K562 treated with DMSO at 1 percent for 4 hours (cell line): ENCODE results near the gene CPSF2. TPM values are rescaled to one million over a fixed set of nuclear protein-coding genes. Genes with fewer than 3 reads are reported as not detected.

Source experiments
- total RNA-seq: library from RNA; unstranded; fragments of 300-600 nt; gene quantifications from 2 replicates; pipeline ENCODE4 v1.2.3, GENCODE V29; 2022; ENCODE audit not compliant: insufficient read depth

Gene CPSF2
- 5.2 and 11.1 TPM in 2 replicates for total RNA-seq

GRCh38 chr14:92121670-92122350, at the start of gene CPSF2, which contains the start of gene NDUFB1:
Gene CPSF2 (plus strand): TSS chr14:92121969. CDS start chr14:92130985, 9,016 bp downstream.
Gene NDUFB1 (minus strand): TSS chr14:92121706. CDS start chr14:92117637, 4,069 bp downstream.

GRCh38 chr14:92106143-92106926, 15.4 kb upstream of the CPSF2 start, which contains the start of gene ATXN3:
Gene ATXN3 (minus strand): TSS chr14:92106582. CDS start chr14:92106552, 30 bp downstream.

Other genes with a start within 250 kb of the CPSF2 start
- not detected in 2 replicates for gene FBLN5, start 174.3 kb upstream of the CPSF2 start, total RNA-seq
- gene TRIP11, start 81.9 kb upstream of the CPSF2 start, total RNA-seq = 4.0 and 4.8 TPM in 2 replicates
- 4.7 and 6.7 TPM in 2 replicates for gene ATXN3, start 15.4 kb upstream of the CPSF2 start, total RNA-seq
- gene NDUFB1, start 263 bp upstream of the CPSF2 start, total RNA-seq = 158 and 189 TPM in 2 replicates
- not detected in 2 replicates for gene SLC24A4, start 201.2 kb downstream of the CPSF2 start, total RNA-seq